GM18498 (cell line): ENCODE results near the gene OR9Q1.

ENCODE experiments used
- ATAC-seq: cut with Tn5 transposase; IDR thresholded peaks from one replicate; pipeline ENCODE4 v1.9.1; 2021; ENCODE audit warnings: mild to moderate bottlenecking, moderate library complexity; ENCODE audit not compliant: unreplicated experiment

The OR9Q1 gene

DNA sequence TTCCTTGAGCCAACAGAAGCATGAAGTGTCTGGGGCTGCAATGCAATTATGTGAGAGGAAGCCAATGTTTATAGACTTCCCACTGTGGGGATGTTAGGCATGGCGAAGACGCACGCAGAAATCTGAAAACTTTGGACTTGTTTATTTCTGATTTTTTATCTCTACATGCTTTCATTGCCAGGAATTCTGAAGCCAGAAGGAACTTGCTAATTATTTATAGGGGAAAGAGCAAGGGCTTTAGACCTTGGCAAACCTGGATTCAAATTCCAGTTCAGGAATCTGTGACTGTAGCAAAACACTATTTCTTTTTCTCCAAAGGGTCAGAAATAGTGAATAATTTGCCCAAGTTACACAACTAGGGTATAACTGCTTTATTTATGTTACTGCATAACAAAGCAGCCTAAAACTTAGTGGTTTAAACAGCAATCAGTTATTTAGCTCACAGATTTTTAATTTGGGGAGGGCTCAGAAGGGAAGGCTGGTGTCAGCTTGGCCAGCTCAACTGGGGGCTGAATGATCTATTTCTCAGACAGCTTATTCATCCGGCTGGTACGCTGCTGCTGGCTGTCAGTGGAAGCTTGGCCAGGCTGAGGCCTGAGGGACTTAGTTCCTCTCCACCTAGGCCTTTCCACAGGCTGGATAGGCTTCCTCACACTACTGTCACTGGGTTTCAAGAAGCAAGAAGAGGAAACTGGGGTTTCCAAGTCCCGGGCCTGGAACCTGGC is 5.2 kb downstream of the OR9Q1 start:
- no peak for ATAC-seq

DNA sequence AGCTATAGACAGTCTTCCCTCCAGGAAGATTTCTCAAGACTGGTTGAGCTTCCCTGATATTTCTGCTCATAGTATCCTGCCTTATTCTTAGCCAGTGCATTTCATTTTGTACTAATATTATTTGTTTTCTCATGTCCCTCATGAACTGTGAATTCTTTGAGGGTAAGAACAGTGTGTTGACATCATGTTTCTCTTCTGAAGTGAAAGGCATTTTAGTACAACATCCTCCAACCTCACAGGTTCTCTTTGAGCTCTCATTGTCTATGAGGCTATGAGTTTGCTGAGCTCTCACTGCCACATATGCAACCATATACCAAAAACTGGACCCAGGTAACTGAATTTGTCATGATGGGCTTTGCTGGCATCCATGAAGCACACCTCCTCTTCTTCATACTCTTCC is 7.0 kb downstream of the OR9Q1 start, which contains the start of gene OR6Q1:
TSS of gene OR6Q1 (plus strand) at position 301 of the 400 bp plus-strand sequence. CDS start at position 301, 0 bp downstream.
- ATAC-seq, result no peak

DNA sequence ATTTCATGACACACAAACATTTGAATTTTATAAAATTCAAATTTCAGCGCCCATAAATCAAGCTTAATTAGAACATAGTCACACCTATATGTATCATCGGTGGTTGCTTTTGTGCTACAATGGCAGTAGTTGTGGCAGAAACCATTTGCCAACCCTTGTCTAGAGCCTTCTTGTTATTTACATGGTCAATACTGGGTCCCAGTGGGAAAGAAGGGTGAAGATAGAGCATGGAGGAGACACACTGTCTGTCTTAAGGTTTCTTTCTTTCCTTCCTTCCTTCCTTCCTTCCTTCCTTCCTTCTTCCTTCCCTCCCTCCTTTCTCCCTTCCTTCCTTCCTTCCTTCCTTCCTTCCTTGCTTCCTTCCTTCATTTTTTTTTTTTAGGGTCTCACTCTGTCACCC is 10.8 kb downstream of the OR9Q1 start:
- ATAC-seq, result no peak

DNA sequence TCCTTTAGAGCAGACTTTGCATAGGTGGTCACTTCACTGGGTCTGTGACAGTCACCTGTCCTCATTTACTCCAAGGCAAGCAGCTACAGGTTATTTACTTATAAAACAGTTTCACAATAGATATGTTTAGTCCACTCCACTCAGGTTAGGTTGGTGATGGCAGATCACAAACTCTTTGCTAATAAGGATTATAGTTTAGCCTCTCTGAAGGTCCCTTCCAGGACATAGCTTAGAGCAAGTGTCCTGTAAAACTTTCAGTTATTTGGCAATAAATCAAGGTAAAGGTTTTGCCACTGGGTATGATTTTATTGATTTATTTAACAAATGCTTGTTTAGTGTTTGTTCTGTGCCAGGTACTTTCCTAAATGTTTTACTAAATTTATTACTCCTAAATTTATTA is 15.9 kb downstream of the OR9Q1 start:
- no peak for ATAC-seq

DNA sequence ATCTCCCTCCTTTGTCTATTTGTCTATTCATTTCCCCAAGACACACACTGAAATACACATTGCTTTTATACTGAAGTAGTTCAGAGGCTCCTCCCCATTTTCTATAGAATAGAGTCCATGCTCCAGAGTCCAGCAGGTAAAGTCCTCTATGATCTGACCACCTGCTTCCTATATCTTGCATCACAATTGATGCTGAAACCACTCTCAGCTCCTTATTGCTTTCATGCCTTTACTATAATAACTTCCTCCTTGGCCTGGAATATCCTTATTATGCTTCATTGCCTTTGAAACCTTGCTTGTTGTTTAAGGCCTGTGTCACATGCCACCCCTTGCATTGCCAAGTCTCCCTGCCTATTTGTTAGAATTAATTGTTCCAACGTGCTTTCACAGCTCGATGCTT is 19.7 kb downstream of the OR9Q1 start:
- no peak for ATAC-seq

DNA sequence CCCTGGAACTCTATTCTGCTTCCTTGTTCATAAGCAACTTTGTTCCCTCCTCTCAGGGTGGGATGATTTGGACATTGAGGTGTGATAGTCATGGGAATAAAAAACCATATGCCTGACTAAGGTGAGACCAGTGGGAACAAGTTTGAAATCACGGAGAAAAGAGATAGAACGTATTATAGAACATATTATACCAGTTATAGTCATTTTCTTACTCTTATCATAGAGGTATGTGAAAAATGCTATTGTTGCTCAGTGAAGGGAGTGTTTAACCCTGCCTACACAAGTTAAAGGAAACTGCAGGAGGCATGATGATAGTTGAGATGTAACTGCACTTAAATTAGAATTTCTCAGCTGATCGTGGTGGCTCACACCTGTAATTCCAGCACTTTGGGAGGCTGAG is 22.6 kb downstream of the OR9Q1 start:
- ATAC-seq, result no peak

DNA sequence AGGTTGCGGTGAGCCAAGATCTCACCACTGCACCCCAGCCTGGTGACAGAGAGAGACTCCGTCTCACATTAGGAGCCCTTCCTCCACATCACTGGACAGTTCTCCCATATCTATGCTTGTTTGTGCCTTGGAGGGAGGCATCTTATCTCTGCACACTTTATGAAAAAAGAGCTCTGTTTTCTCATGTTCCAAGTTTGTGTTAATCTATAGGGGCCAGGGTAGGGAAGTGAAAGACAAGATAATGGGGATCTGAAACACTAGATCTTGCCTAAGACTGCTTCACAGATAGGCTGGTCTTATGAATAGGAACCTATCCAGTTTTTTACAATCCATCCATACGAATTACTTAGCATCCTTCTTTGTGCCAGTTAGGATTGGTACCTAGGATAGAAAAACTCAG is 24.1 kb downstream of the OR9Q1 start:
- ATAC-seq, result no peak

DNA sequence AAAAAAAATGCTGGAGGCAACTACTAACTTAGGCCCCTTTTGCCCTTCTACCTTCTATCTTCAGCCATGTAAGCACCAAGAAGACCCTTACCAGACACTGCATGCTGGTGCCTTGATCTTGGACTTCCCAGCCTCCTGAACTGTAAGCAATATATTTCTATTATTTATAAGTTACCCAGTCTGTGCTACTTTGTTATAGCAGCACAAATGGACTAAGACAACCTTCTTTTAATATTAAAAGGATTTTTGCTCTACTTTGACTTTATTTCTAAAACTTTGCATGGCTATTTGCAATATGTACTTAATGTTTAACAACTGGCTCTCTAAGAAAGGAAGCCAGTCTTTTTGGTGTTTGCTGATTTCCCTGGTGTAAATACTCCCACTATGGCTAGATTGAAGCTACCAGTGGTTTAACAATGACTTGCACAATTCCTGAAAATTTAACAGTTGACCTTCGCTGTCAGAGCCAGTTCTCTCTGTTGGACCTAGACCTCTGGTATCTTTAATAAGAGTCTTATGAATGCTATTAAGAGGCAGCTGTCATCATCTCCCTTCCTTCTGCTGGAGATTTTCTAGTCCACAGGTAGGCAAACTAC is 32.2 kb downstream of the OR9Q1 start:
- ATAC-seq, result no peak

DNA sequence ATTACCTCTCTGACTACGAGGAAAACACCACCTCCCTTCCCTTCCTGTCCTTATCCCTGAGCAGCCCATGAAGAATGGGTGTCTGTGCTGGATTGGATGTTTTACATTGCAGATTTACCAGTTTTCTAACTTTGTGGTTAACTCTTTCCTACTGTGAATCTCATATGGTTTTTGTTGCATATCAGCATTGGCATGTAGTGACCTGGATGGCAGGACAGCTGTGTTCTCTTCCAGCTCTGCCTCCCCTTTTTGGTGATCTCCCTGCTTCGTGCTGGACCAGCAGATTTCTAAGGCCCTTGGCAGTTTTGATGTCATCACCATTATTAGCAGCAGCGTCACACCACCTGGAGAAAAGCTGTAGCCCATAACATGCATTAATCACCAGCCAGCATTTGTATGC is 33.8 kb downstream of the OR9Q1 start:
- no peak for ATAC-seq

DNA sequence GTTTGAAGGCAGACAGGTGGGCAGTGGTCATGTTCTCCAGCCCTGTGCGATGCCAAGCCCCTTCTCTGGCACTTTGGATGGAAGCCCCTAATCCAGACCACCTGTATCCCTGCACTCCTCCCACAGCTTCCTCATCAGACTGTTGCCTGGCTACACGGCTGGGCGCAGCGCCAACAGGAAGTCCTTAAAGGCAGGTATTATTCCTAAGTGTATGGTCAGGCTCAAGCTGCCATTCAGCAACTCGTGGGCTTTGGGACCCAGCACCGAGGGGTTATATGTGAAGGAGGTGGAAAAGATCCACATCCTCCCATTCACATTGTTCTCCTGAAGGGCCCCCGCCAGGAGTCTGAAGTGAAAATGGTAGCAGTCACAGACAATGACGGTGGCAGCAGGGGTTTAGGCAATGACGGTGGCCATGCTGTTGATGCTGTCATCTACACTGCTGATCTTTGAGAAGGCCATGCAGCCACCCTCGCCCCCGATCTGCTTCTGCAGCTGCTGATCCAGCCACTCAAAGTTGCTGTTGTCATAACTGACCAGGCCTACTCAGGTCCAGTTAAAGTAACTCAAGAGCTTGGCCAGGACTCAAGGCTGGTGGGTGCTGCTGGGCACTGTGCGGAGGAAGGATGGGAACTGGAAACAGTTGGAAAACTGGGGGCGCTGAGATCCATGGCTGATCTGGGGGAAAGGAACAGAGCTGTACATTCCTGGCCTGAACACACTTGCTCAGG is 34.8 kb downstream of the OR9Q1 start:
- ATAC-seq, result no peak

DNA sequence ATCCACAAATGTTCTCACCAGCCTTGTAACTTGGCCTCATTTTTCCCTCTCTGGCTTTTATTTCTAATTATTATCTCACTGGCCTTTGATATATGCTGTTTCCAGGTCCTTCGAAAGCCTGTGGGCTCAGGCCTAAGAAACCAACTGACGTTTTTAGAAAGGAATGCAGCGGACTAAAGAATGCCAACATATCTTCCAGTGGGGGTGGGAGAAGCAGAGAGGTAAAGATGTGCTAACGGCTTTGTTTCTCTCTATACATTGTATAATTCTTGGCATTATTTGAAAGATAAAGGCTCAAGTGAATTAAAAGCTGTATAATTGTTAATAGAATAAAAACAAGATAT is 35.3 kb downstream of the OR9Q1 start:
- no peak for ATAC-seq

DNA sequence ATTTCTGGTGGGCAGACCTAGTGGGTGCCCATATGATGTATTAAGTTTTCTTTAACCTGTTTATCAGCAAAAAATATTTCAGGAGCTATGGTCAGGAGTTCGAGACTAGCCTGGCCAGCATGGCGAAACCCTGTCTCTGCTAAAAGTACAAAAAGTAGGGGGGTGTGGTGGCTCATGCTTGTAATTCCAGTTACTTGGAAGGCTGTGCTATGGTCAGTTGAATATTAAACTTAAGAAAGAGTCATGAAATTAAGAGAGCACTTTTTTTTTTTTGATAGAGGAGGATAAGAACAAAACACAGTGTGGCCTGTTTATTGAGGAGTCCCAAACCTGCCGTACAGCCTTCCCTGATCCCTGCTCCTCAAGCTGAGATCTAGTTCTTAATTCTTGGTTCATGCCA is 36.9 kb downstream of the OR9Q1 start:
- no peak for ATAC-seq

DNA sequence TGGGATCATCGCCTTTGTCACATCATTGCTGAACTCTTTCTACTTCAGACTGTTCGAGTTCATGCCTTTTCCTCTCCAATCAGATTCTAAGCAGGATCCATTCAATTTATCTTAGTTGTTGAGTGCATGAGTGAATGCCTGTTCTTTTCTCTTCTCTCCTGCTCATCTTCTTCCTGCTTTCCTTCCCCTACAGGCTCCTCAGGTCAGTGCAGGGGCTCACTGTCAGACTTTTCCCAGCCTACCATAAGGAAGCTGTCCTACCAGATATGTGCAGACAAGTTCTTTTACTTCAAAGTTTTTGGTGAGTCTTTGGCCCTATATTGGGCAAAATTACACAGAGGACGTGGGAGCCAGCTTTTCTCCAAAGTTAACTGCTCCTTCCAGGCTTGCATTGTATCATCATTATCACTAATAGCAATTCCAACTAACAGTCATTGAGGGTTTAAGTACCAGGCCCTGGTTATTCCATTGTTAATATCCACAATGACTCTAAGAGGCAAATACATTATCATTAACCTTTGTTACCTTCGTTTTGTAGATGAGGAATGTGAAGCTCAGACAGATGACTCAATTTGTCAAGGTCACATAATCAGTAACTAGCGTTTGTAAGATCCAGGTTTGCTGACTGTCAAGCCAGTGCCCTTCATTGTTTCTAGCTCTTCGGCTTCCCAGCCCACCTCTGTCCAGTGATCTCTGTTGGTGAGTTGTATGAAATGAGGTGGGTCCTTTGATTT is 37.4 kb downstream of the OR9Q1 start:
- no peak for ATAC-seq

DNA sequence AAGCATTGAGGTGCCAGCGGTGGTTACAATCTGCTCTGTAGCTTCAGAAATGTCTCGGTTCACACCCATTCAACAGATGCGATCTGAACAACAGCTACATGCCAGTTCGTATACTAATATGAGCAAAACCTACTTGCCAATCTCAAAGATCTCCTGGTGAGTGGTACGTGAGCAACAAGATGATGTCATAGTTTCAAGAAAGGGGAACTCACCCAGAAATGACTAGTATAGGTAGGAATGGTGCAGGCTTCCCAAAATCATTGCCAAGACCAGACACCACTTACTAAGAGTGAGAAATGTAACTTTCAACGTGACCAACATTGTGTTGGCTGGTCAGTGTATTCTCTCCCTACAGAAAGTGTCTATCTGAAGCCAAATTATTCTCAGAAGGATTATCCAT is 38.1 kb downstream of the OR9Q1 start:
- no peak for ATAC-seq

DNA sequence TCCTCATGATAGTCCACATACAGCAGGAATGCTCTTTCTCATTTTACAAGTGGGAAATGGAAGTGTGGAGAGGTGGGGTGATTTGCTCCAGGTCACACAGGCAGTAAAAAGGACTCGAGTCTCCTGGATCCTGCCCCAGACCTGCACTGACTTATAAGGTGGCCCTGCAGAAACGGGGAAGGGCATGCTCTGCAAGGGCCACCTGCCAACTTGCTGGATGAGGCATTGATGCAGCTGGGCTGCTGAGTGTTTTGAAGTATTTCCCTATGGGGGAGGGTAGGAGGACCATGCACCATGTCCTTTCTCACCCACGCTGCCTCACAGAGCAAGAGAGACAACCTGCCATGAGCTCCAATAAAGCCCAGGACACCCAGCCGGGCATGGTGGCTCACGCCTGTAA is 44.0 kb downstream of the OR9Q1 start:
- no peak for ATAC-seq

DNA sequence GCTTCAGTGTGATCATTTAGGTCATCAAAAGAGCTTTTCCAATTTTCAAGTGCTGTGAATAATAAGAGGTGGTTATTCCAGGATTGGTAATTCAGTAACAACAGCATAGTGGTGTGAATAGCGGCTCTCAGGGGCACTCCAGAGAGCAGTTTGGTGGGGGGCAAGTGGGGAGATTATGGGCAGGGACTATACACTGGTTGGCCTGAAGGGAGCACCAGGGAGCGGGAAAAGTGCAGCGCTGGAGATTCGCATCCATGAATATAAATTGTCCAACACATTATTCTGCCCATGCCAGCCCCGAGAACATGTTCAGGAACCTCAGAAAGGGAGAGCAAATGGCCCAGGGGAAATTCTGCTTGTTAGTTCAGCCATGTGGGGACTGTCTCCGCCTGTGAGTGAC is 45.0 kb downstream of the OR9Q1 start:
- ATAC-seq, result no peak

DNA sequence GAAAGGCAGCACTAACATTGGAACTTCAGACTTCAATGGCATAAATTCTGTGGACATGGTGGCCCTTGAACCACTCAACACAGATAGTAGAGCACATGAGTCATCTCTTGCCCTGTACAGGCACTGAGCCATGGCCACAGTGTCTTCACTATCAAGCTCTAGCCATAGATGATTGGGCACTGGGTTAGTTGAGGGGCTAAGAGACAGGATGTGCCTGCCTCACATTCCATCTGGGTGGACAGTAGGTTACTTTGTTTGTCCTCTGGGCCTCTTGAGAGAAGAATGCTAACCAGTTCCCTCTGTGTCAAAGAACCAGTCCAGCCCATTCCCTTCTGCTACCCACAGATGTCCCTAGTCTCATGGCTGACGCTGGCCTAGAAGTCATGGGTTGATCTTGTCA is 46.9 kb downstream of the OR9Q1 start:
- ATAC-seq, result no peak

DNA sequence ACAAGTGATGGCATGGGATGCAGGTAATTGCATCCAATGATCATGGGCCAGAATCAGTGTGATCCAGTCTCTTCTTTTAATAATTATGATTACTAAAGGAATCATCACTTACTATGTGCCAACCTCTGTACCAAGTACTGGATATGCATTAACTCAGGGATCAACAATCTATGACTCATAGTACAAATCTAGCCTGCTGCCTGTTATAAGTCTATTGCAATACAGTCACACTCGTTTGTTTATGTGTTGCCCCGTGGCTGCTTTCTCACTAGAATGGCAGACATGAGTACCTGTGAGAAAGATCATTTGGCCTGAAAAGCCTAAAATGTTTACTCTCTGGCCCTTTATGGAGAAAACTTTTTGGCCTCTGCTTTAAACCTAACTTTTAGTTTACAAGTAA is 52.1 kb downstream of the OR9Q1 start:
- no peak for ATAC-seq

DNA sequence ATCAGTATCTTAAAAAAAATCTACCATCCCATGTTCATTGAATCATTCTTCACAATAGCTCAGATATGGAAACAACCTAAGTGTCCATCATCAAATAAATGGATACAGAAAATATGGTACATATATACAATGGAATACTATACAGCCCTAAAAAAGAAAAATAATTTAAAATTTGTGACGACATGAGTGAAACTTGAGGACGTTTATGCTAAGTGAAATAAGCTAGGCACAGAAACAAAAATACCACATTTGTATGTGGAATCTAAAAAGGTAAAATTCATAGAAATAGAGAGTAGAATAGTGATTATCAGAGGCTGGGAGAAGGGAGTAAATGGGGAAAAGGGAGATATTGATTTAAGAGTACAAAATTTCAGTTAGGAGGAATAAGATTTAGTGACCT is 62.8 kb downstream of the OR9Q1 start:
- ATAC-seq, result no peak

DNA sequence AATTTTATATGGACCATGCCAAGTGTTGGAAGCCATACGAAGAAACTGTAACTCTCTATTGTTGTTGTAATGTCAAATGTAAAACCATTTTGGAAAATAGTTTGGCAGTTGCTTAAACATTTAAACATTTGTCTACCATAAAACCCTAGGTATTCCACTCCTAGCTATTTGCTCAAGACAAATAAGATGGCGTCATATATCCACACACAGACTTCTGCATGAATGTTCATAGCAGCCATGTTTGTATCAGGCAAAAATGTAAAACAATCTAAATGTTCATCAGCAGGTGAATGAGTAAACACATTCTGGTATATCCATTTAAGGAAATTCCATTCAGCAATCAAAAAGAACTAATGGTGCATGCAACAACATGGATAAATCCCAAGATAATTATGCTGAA is 73.8 kb downstream of the OR9Q1 start:
- ATAC-seq, result no peak

DNA sequence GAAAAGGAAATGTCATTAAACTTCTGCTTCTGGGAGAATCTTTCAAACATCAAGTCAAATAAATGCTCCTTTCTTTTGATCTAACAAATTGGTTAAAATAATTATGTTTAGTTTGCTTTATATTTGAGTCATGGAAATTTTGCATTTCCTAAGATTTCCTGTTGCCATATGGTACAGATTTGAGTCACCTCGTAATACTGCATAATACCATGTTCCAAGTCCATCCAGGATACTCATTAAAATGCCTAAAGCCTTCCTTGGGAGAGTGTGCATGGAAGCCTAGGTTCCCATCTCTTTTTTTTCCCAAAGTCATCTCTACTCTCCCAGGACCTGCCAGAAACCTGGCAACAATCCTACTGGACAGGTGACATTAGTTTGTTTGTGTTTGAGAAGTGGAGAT is 97.4 kb downstream of the OR9Q1 start:
- no peak for ATAC-seq

DNA sequence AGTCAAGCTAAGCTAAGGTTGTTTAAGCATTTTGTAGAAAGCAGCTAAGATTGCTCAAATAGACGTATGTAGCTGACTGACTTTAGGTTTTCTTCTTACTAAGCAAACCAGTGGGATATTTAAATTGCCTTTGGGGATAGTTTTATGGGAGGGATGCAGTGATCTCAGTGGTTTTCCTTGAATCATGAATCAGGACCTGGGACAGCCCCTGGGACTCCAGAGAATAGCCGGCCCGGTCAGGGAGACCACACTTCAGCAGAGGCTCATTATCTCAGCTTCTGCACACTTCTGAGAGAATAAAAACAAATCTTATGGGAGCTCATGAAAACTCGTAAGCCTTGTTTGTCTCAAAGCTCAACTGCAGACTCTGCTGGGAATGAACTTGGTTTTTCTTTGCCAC is 101.8 kb downstream of the OR9Q1 start, which contains the start of gene OR9I1:
TSS of gene OR9I1 (minus strand) at position 62 of the 400 bp plus-strand sequence. CDS start 6,086 bp downstream, outside the sequence.
- no peak for ATAC-seq
